Measurements from ENCODE around the gene TSHZ1.

Gene TSHZ1

DNA sequence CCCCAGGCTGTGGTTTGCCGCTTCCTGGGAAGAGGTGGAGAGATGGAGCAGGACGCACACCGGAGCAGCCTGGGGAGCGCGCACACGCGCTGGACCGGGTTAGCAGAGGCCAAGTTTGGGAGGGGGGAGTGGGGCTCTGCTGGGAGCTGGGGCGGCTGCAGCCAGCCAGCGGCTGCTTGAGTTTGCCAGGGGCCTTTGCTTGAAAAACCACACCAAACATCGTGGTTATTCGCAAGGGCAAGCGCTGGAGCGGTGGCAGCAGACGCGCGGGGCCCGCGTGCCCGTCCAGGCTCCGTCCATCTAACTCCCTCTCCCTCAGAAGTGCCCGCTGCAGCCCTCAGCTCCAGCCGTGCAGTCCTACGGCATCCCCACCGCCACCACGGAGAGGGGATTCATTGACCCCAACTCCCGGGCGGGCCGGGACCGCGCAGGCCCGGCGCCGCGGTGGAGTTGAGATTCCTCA is 6.3 kb upstream of the TSHZ1 start:
- H3K9ac ChIP-seq (ENCODE audit: low read length) = no peak overlapping the region
- no peaks in the 10 kb centered on the region for H3K27me3 ChIP-seq (ENCODE audit: low read depth, low read length)
- H4K20me1 ChIP-seq (ENCODE audit: insufficient read depth, low read length) = peaks cover 74% of the 10 kb centered on the region
- H3K4me2 ChIP-seq (ENCODE audit: low read length) = no peak overlapping the region
- H2AFZ ChIP-seq (ENCODE audit: low read depth, low read length) = no peak overlapping the region
- peaks cover 73% of the 10 kb centered on the region for H3K79me2 ChIP-seq (ENCODE audit: low read length)
- H3K4me1 ChIP-seq (ENCODE audit: low read length) = peaks cover 18% of the 10 kb centered on the region
- H3K27ac ChIP-seq (ENCODE audit: low read length) = no peak overlapping the region
- TF ChIP-seq EZH2phosphoT487 (IDR thresholded peaks at IDR 0.05; ENCODE audit: low read depth) = no peak
- TF ChIP-seq, protein P1, sequence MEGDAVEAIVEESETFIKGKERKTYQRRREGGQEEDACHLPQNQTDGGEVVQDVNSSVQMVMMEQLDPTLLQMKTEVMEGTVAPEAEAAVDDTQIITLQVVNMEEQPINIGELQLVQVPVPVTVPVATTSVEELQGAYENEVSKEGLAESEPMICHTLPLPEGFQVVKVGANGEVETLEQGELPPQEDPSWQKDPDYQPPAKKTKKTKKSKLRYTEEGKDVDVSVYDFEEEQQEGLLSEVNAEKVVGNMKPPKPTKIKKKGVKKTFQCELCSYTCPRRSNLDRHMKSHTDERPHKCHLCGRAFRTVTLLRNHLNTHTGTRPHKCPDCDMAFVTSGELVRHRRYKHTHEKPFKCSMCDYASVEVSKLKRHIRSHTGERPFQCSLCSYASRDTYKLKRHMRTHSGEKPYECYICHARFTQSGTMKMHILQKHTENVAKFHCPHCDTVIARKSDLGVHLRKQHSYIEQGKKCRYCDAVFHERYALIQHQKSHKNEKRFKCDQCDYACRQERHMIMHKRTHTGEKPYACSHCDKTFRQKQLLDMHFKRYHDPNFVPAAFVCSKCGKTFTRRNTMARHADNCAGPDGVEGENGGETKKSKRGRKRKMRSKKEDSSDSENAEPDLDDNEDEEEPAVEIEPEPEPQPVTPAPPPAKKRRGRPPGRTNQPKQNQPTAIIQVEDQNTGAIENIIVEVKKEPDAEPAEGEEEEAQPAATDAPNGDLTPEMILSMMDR (IDR thresholded peaks at IDR 0.05; ENCODE audit: low read depth, low read length) = no peak
- no peak overlapping the region for H3K4me3 ChIP-seq (ENCODE audit: low read length)
- no peaks in the 10 kb centered on the region for H3K9me3 ChIP-seq (ENCODE audit: insufficient read depth, low read length)
- H3K36me3 ChIP-seq (replicated peaks; ENCODE audit: low read depth, low read length) = peaks cover 30% of the 10 kb centered on the region

DNA sequence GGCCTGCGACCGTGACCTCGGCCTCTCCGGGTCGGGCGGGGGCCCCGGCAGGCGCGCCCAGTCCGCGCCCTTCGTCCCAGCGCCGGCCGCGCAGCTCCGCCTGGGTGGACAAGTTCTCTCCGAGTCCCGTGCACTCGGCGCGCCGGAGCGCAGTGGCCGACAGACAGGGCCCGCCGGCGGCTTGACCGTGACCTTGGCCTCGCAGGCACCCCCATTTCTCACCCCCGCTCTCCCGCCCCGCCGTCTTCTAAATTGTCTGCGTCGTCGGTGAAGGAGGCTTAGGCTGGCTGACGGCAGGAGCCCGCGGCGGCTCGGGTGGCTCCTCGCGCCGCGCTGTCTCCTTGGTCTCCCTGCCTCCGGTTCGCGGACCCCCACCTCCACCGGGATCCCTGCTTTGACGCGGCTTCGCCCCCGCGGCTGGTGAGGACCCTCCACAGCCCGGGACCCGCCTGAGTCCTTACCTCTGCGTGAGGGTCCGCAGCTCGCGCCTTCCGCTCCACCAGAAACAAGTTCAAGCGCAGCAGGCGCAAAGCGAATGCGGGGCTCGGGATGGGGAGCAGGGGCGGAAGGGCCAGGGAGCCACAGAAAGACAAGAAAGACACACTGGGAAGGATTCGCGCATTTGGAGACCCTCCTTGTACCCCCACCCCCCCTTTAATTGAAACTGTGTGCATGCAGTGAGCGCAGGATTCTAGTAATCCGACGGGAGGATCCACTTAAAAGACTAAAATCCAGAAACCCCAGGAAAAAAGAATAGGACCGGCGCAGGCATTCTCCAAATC is 5.7 kb upstream of the TSHZ1 start:
- H3K27me3 ChIP-seq (ENCODE audit: low read depth, low read length) = no peaks in the 10 kb centered on the region
- H3K4me3 ChIP-seq (ENCODE audit: low read length) = no peak overlapping the region
- peaks cover 76% of the 10 kb centered on the region for H3K79me2 ChIP-seq (ENCODE audit: low read length)
- no peaks in the 10 kb centered on the region for H3K9me3 ChIP-seq (ENCODE audit: insufficient read depth, low read length)
- H4K20me1 ChIP-seq (ENCODE audit: insufficient read depth, low read length) = peaks cover 73% of the 10 kb centered on the region
- peaks cover 18% of the 10 kb centered on the region for H3K4me1 ChIP-seq (ENCODE audit: low read length)
- H3K27ac ChIP-seq (ENCODE audit: low read length) = no peak overlapping the region
- H3K36me3 ChIP-seq (replicated peaks; ENCODE audit: low read depth, low read length) = peaks cover 25% of the 10 kb centered on the region
- TF ChIP-seq, protein P1 (IDR thresholded peaks at IDR 0.05; ENCODE audit: low read depth, low read length) = no peak
- TF ChIP-seq EZH2phosphoT487 (IDR thresholded peaks at IDR 0.05; ENCODE audit: low read depth) = no peak
- no peak overlapping the region for H3K9ac ChIP-seq (ENCODE audit: low read length)
- no peak overlapping the region for H3K4me2 ChIP-seq (ENCODE audit: low read length)
- no peak overlapping the region for H2AFZ ChIP-seq (ENCODE audit: low read depth, low read length)

DNA sequence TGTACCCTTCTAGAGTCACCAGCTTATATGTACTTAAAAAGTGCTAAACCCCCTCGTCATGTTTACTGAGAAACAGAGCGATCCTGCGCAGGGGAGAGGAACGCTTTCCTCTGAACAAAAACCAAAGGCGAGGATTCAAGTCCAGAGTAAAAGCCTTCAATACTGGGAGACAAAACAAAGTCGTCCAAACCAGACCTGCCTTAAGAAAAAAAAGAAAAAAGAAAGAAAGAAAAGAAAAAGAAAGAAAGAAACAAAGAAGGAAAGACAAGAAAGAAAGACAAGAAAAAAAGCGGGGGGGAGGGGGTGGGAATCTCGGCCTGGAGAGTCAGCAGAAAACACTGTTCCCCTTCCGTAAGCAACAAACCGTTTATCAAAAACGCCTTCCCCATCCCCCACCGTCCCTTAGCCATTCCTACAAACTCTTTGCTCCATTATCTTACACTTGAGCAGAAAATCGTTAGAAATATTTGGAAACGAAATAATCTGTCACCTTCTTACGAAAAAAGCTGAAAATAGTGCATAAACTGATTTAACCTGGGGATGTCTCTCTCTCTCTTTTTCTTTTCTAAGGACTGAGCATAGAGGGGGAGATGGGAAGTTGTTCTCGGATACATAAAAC is 5.0 kb upstream of the TSHZ1 start:
- peaks cover 18% of the 10 kb centered on the region for H3K4me1 ChIP-seq (ENCODE audit: low read length)

More for the DNA sequence above, 5.0 kb upstream of the TSHZ1 start:
- peaks cover 18% of the 10 kb centered on the region for H3K36me3 ChIP-seq (replicated peaks; ENCODE audit: low read depth, low read length)
- no peak overlapping the region for H3K27ac ChIP-seq (ENCODE audit: low read length)
- no peak overlapping the region for H3K4me3 ChIP-seq (ENCODE audit: low read length)
- no peaks in the 10 kb centered on the region for H3K27me3 ChIP-seq (ENCODE audit: low read depth, low read length)
- H4K20me1 ChIP-seq (ENCODE audit: insufficient read depth, low read length) = peaks cover 66% of the 10 kb centered on the region
- peaks cover 81% of the 10 kb centered on the region for H3K79me2 ChIP-seq (ENCODE audit: low read length)
- no peak overlapping the region for H3K9ac ChIP-seq (ENCODE audit: low read length)
- H3K9me3 ChIP-seq (ENCODE audit: insufficient read depth, low read length) = no peaks in the 10 kb centered on the region
- no peak overlapping the region for H2AFZ ChIP-seq (ENCODE audit: low read depth, low read length)
- no peak overlapping the region for H3K4me2 ChIP-seq (ENCODE audit: low read length)
- TF ChIP-seq, protein P1 (IDR thresholded peaks at IDR 0.05; ENCODE audit: low read depth, low read length) = no peak
- no peak for TF ChIP-seq EZH2phosphoT487 (IDR thresholded peaks at IDR 0.05; ENCODE audit: low read depth)

All from OCI-LY3 (cell line).